Measurements from ENCODE around the gene METRNL.
"Not testable (repeated sequence)": the region's sequence is repeated elsewhere in the genome, so short reads cannot be mapped to it uniquely, and the experiment has no call there.

Gene METRNL

GRCh38 chr17:83052241-83052564 is 27.2 kb upstream of the METRNL start:
- DNase-seq (ENCODE audit: low spot score), result no peak

- no peak for DNase-seq (ENCODE audit: low spot score)
Measured at GRCh38 chr17:83053021-83053681, 26.3 kb upstream of the METRNL start.

GRCh38 chr17:83053739-83054451 is 25.5 kb upstream of the METRNL start:
- peak; percentile 31 for DNase-seq (ENCODE audit: low spot score)

- no peak for DNase-seq (ENCODE audit: low spot score)
Measured at GRCh38 chr17:83054518-83055125, 24.8 kb upstream of the METRNL start.

- not testable (repeated sequence) for DNase-seq (ENCODE audit: low spot score)
Measured at GRCh38 chr17:83055176-83055575, 24.2 kb upstream of the METRNL start.

GRCh38 chr17:83055911-83056582 is 23.4 kb upstream of the METRNL start:
- DNase-seq (ENCODE audit: low spot score), result no peak

- DNase-seq (ENCODE audit: low spot score), result no peak
Measured at GRCh38 chr17:83056583-83057396, 22.6 kb upstream of the METRNL start.

GRCh38 chr17:83057397-83057761 is 22.0 kb upstream of the METRNL start:
- no peak for DNase-seq (ENCODE audit: low spot score)

- DNase-seq (ENCODE audit: low spot score), result no peak
Measured at GRCh38 chr17:83057793-83058265, 21.6 kb upstream of the METRNL start.

- no peak for DNase-seq (ENCODE audit: low spot score)
Measured at GRCh38 chr17:83058266-83058798, 21.1 kb upstream of the METRNL start.

- DNase-seq (ENCODE audit: low spot score), result no peak
Measured at GRCh38 chr17:83061586-83061985, 17.8 kb upstream of the METRNL start.

- no peak for DNase-seq (ENCODE audit: low spot score)
Measured at GRCh38 chr17:83062011-83062817, 17.2 kb upstream of the METRNL start.

- DNase-seq (ENCODE audit: low spot score), result no peak
Measured at GRCh38 chr17:83062818-83063671, 16.4 kb upstream of the METRNL start.

- no peak for DNase-seq (ENCODE audit: low spot score)
Measured at GRCh38 chr17:83064021-83064731, 15.2 kb upstream of the METRNL start.

- DNase-seq (ENCODE audit: low spot score), result no peak
Measured at GRCh38 chr17:83064732-83065659, 14.4 kb upstream of the METRNL start.

- no peak for DNase-seq (ENCODE audit: low spot score)
Measured at GRCh38 chr17:83065660-83066542, 13.5 kb upstream of the METRNL start.

- not testable (repeated sequence) for DNase-seq (ENCODE audit: low spot score)
Measured at GRCh38 chr17:83066543-83066890, 12.9 kb upstream of the METRNL start.
